IgD-negative memory B cell (primary cell): ENCODE data around the gene MAP3K21. TPM values are rescaled to one million over a fixed set of nuclear protein-coding genes. Genes with fewer than 3 reads are reported as not detected.

Source experiments
- H3K27ac Mint-ChIP-seq, 3 donors: one replicate each; pipeline ENCODE4 v1.8.0; 2020 to 2022; ENCODE audit warnings: mild to moderate bottlenecking in 3 of 3, mixed read lengths in 3 of 3, moderate library complexity in 1 of 3
- H3K27me3 Mint-ChIP-seq: one replicate; pipeline ENCODE4 v1.8.0; 2021; ENCODE audit warnings: mixed read lengths
- H3K36me3 Mint-ChIP-seq: one replicate; pipeline ENCODE4 v1.8.0; 2020; ENCODE audit warnings: mild to moderate bottlenecking, mixed read lengths
- H3K4me1 Mint-ChIP-seq, 3 donors: one replicate each; pipeline ENCODE4 v1.8.0; 2020 to 2022; ENCODE audit warnings: mixed read lengths in 3 of 3, mild to moderate bottlenecking in 1 of 3
- H3K4me3 Mint-ChIP-seq, 4 donors: one replicate each; pipeline ENCODE4 v1.8.0; 2020 to 2022; ENCODE audit warnings: mild to moderate bottlenecking in 4 of 4, mixed read lengths in 4 of 4, moderate library complexity in 3 of 4
- H3K9me3 Mint-ChIP-seq, 3 donors: one replicate each; pipeline ENCODE4 v1.8.0; 2020 to 2021; ENCODE audit warnings: mixed read lengths in 3 of 3, mild to moderate bottlenecking in 1 of 3
- polyA plus RNA-seq: library from polyadenylated mRNA; unstranded; fragments of 300-500 nt; fragmentation: Illumina TruSeq; gene quantifications from one replicate; pipeline ENCODE4 v1.2.3, GENCODE V29; 2021

The MAP3K21 gene
- polyA plus RNA-seq, 1 donor from 2014 or later, result not detected

GRCh38 chr1:233406339-233406960, 78.9 kb downstream of the MAP3K21 start:
- peaks cover 4 to 9% (median 5%) of the 10 kb centered on the region in 3 donors for H3K9me3 Mint-ChIP-seq

GRCh38 chr1:233406994-233407631, 79.6 kb downstream of the MAP3K21 start:
- no peaks in the 10 kb centered on the region for H3K4me1 Mint-ChIP-seq
- no peak overlapping the region for H3K4me3 Mint-ChIP-seq
- H3K9me3 Mint-ChIP-seq, result peaks cover 4 to 9% (median 5%) of the 10 kb centered on the region in 3 donors
- no peaks in the 10 kb centered on the region for H3K36me3 Mint-ChIP-seq
- H3K27me3 Mint-ChIP-seq, result peaks cover 4% of the 10 kb centered on the region
- H3K27ac Mint-ChIP-seq, result no peak overlapping the region

More at GRCh38 chr1:233406339-233406960, 78.9 kb downstream of the MAP3K21 start:
- H3K4me3 Mint-ChIP-seq, result no peak overlapping the region
- H3K27me3 Mint-ChIP-seq, result peaks cover 5% of the 10 kb centered on the region
- no peak overlapping the region for H3K27ac Mint-ChIP-seq
- H3K4me1 Mint-ChIP-seq, result no peaks in the 10 kb centered on the region
- no peaks in the 10 kb centered on the region for H3K36me3 Mint-ChIP-seq

GRCh38 chr1:233409540-233409939, 82.0 kb downstream of the MAP3K21 start:
- H3K4me1 Mint-ChIP-seq, result no peaks in the 10 kb centered on the region
- no peaks in the 10 kb centered on the region for H3K36me3 Mint-ChIP-seq
- H3K27ac Mint-ChIP-seq, result no peak overlapping the region
- H3K9me3 Mint-ChIP-seq, result peaks cover 4 to 9% (median 5%) of the 10 kb centered on the region in 3 donors
- H3K4me3 Mint-ChIP-seq, result no peak overlapping the region
- peaks cover 3% of the 10 kb centered on the region for H3K27me3 Mint-ChIP-seq

GRCh38 chr1:233410906-233411305, 83.4 kb downstream of the MAP3K21 start:
- Mint-ChIP-seq H3K27me3 (peaks cover 3% of the 10 kb centered on the region), H3K4me1 (no peaks in the 10 kb centered on the region), H3K9me3 (peaks cover 5 to 9% (median 6%) of the 10 kb centered on the region in 3 donors), H3K27ac (no peak overlapping the region), H3K4me3 (no peak overlapping the region), H3K36me3 (no peaks in the 10 kb centered on the region)

- H3K4me3 Mint-ChIP-seq, result no peak overlapping the region
- H3K9me3 Mint-ChIP-seq, result peaks cover 3 to 6% (median 3%) of the 10 kb centered on the region in 3 donors
- H3K27ac Mint-ChIP-seq, result no peak overlapping the region
- H3K4me1 Mint-ChIP-seq, result peaks cover 0 to under 1% (median 0%) of the 10 kb centered on the region in 3 donors
- H3K27me3 Mint-ChIP-seq, result peaks cover 3% of the 10 kb centered on the region
- no peaks in the 10 kb centered on the region for H3K36me3 Mint-ChIP-seq
These were observed 85.3 kb downstream of the MAP3K21 start for GRCh38 chr1:233412812-233413211.

GRCh38 chr1:233421293-233421692, 93.8 kb downstream of the MAP3K21 start:
- H3K27me3 Mint-ChIP-seq, result peaks cover 3% of the 10 kb centered on the region
- H3K36me3 Mint-ChIP-seq, result no peaks in the 10 kb centered on the region
- H3K27ac Mint-ChIP-seq, result no peak overlapping the region
- H3K4me3 Mint-ChIP-seq, result no peak overlapping the region
- H3K9me3 Mint-ChIP-seq, result peaks cover 0 to 3% (median 0%) of the 10 kb centered on the region in 3 donors
- peaks cover 0 to 1% (median 0%) of the 10 kb centered on the region in 3 donors for H3K4me1 Mint-ChIP-seq

- peaks cover 0 to 5% (median 0%) of the 10 kb centered on the region in 3 donors for H3K9me3 Mint-ChIP-seq
- H3K27ac Mint-ChIP-seq, result peak overlapping the region in 1 of 3 donors; percentile 47
- H3K4me1 Mint-ChIP-seq, result no peaks in the 10 kb centered on the region
- no peaks in the 10 kb centered on the region for H3K36me3 Mint-ChIP-seq
- H3K27me3 Mint-ChIP-seq, result peaks cover 3% of the 10 kb centered on the region
- H3K4me3 Mint-ChIP-seq, result no peak overlapping the region
These were observed 97.3 kb downstream of the MAP3K21 start for GRCh38 chr1:233424779-233425178.

GRCh38 chr1:233427907-233428306, 100.4 kb downstream of the MAP3K21 start:
- H3K27me3 Mint-ChIP-seq, result peaks cover 2% of the 10 kb centered on the region
- peaks cover 1% of the 10 kb centered on the region for H3K36me3 Mint-ChIP-seq

GRCh38 chr1:233431753-233432403, 104.4 kb downstream of the MAP3K21 start:
- Mint-ChIP-seq H3K9me3 (peaks cover 0 to 17% (median 7%) of the 10 kb centered on the region in 3 donors), H3K27ac (no peak overlapping the region), H3K4me1 (no peaks in the 10 kb centered on the region), H3K27me3 (no peaks in the 10 kb centered on the region), H3K4me3 (no peak overlapping the region), H3K36me3 (peaks cover 1% of the 10 kb centered on the region)

More at GRCh38 chr1:233427907-233428306, 100.4 kb downstream of the MAP3K21 start:
- no peaks in the 10 kb centered on the region for H3K4me1 Mint-ChIP-seq
- H3K27ac Mint-ChIP-seq, result no peak overlapping the region
- H3K4me3 Mint-ChIP-seq, result no peak overlapping the region
- H3K9me3 Mint-ChIP-seq, result peaks cover 0 to 7% (median 7%) of the 10 kb centered on the region in 3 donors

- H3K9me3 Mint-ChIP-seq, result peaks cover 0 to 15% (median 7%) of the 10 kb centered on the region in 3 donors
- no peaks in the 10 kb centered on the region for H3K27me3 Mint-ChIP-seq
- no peaks in the 10 kb centered on the region for H3K4me1 Mint-ChIP-seq
- no peak overlapping the region for H3K27ac Mint-ChIP-seq
- peaks cover 1% of the 10 kb centered on the region for H3K36me3 Mint-ChIP-seq
- no peak overlapping the region for H3K4me3 Mint-ChIP-seq
These were observed 105.4 kb downstream of the MAP3K21 start for GRCh38 chr1:233432916-233433315.

GRCh38 chr1:233433436-233434210, 106.1 kb downstream of the MAP3K21 start:
- Mint-ChIP-seq H3K9me3 (peaks cover 0 to 15% (median 7%) of the 10 kb centered on the region in 3 donors), H3K27me3 (no peaks in the 10 kb centered on the region), H3K36me3 (peaks cover 1% of the 10 kb centered on the region), H3K27ac (no peak overlapping the region), H3K4me1 (no peaks in the 10 kb centered on the region), H3K4me3 (no peak overlapping the region)

Other genes with a start within 250 kb of the MAP3K21 start
- 6.5 TPM for gene PCNX2, start 32.0 kb upstream of the MAP3K21 start, polyA plus RNA-seq